GM12872 (cell line): ENCODE measurements around the gene PDE11A.

Source experiments
- CTCF ChIP-seq: IDR thresholded peaks from 3 replicates; pipeline ENCODE4 v1.5.1; 2011; ENCODE audit warnings: low read depth, mild to moderate bottlenecking, low read length, moderate library complexity; ENCODE audit not compliant: insufficient read depth

PDE11A gene

GRCh38 chr2:177763531-177764265, 308.9 kb downstream of the PDE11A start:
- peak; percentile 89 for TF ChIP-seq CTCF

GRCh38 chr2:177759443-177759842, 313.1 kb downstream of the PDE11A start:
- no peak for TF ChIP-seq CTCF

GRCh38 chr2:177758591-177759371, 313.8 kb downstream of the PDE11A start:
- TF ChIP-seq CTCF = 0 out of 3 replicates have a peak, but pooled peaks have one; percentile 13

DNA sequence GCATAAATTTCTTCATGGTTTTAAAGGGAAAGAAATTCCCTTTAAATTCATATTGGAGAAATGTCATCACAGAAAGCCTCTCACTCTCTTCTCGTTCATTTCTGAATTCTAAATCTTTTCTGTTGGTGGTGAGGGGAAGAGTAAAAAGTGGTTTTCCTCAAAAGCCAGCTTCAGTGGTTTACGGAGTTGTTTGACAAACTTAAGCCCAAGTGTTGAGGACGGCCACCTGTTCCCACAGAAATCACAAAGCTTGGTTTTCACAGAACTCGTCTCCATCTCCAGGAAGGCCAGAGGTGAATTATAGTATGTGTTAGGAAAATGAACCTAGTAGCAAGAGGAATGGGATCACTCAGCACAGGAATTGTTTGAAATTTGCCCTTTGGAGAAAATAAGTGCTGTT, 316.2 kb downstream of the PDE11A start:
- no peak for TF ChIP-seq CTCF

DNA sequence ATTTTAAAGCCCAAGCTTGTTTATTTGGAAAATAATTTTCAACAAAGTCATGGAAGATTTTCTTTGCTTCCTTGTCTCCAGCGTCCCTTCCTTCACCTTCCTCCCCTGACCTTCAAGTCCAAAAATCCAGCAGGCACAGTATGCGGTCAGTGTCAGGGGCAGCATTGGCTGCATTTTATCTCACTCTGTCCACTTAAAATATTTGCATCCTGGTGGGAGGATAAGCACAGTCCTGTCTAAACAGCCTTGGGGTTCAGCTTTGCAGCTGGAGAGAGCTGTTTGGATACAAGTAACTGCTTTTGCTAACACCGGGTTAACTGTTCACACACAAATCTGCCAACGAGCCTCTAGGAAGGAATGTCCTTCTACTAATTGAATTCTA, 318.1 kb downstream of the PDE11A start:
- TF ChIP-seq CTCF = no peak

DNA sequence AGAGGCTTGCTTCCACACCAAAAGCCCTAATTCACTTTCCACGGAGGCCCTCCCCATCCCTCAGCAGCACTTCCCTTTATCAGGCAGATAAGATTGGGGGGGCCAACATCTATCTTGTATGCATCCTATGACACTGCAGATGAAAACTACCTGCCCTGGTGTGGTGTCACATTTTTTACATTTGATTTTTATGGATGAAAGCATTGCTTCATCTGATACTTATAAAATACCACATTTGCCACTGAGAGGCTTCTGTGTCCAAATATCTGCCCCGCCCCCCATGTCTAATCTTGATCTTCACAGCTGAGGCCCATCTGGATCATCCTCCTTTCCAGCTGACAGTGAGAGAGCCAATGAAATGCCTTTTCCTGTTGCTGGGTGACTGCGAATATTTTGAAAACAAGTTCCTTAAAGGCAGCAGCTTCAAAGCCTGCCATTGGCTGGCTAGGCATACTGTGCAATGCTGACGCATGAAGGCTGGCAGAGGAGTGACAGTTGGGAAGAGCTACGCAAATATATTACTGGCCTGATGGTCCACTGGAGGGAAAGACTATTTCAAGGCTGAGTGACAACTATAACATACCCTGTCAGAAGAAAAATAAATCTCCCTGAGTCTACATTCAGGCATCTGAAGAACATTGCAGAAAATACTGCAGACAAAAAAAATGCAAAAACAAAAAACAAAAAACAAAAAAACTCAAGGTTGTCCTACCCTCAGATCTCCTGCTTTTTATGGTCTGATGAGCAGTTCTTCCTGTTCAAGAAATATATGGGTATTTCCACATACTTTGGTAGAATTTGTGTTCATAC, 318.7 kb downstream of the PDE11A start:
- no peak for TF ChIP-seq CTCF

GRCh38 chr2:177748360-177748759, 324.2 kb downstream of the PDE11A start:
- no peak for TF ChIP-seq CTCF
